SK-N-SH (cell line): ENCODE results near the gene MYOT. TPM values are rescaled to one million over a fixed set of nuclear protein-coding genes. Genes with fewer than 3 reads are reported as not detected.

ENCODE experiments used
- CTCF ChIA-PET: fragments of 300-600, 350-600 bp; formaldehyde crosslinking; extraction: SDS; loops from one replicate; lab custom pipeline; 2021; lab: Yijun Ruan, JAX
- POLR2A ChIA-PET: fragments of 350-600 bp; sonication (Branson Sonifier 250); formaldehyde crosslinking; extraction: SDS; loops from one replicate; lab custom pipeline; 2020; ENCODE audit warnings: antibody characterized with exemption, inconsistent platforms; lab: Yijun Ruan, JAX
- DNase-seq: peaks from one replicate; pipeline ENCODE4 v3.0.0; 2012
- H2AFZ ChIP-seq: fragments of 200-600 bp; sonication (generic); 2 replicates; pipeline ENCODE4 v1.8.1; 2016; ENCODE audit warnings: antibody characterized with exemption, mild to moderate bottlenecking, low read depth
- H3F3A ChIP-seq: fragments of 200-600 bp; sonication (generic); replicated peaks from 2 replicates; pipeline ENCODE3; 2016; ENCODE audit warnings: antibody characterized with exemption, mild to moderate bottlenecking; ENCODE audit not compliant: insufficient read depth
- H3K27ac ChIP-seq, 2 experiments: fragments of 200-500 bp in 1 of 2; fragments of 200-600 bp in 1 of 2; sonication (Bioruptor generic) in 1 of 2; sonication (generic), shearing (Covaris generic) in 1 of 2; 2 replicates each; pipeline versions ENCODE4 v1.5.1 to v1.6.1; 2014 to 2016; ENCODE audit warnings: low read depth in 2 of 2, inconsistent platforms in 1 of 2, low read length in 1 of 2, mild to moderate bottlenecking in 1 of 2, mixed read lengths in 1 of 2
- H3K27me3 ChIP-seq: fragments of 200-600 bp; sonication (generic), shearing (Covaris generic); 2 replicates; pipeline ENCODE4 v1.6.1; 2016; ENCODE audit warnings: mixed run types; ENCODE audit not compliant: insufficient read depth
- H3K36me3 ChIP-seq, 2 experiments: fragments of 200-500 bp in 1 of 2; fragments of 200-600 bp in 1 of 2; sonication (Bioruptor generic) in 1 of 2; sonication (generic) in 1 of 2; replicated peaks in 1 of 2; 2 replicates each; pipeline versions ENCODE3 to v1.5.1; 2014 to 2016; ENCODE audit warnings: low read length in 1 of 2, mild to moderate bottlenecking in 1 of 2; ENCODE audit not compliant: insufficient read depth in 2 of 2, control insufficient read depth in 1 of 2
- H3K4me1 ChIP-seq, 2 experiments: fragments of 200-500 bp in 1 of 2; fragments of 200-600 bp in 1 of 2; sonication (Bioruptor generic) in 1 of 2; sonication (generic), shearing (Covaris generic) in 1 of 2; 2 replicates each; pipeline versions ENCODE4 v1.5.1 to v1.6.1; 2014 to 2016; ENCODE audit warnings: low read depth in 1 of 2, low read length in 1 of 2, mixed run types in 1 of 2; ENCODE audit not compliant: insufficient read depth in 2 of 2, control insufficient read depth in 1 of 2
- H3K4me2 ChIP-seq: fragments of 200-600 bp; sonication (generic), shearing (Covaris generic); 2 replicates; pipeline ENCODE4 v1.6.1; 2017; ENCODE audit warnings: mixed run types
- H3K4me3 ChIP-seq, 2 experiments: fragments of 200-500 bp in 1 of 2; fragments of 200-600 bp in 1 of 2; sonication (Bioruptor generic) in 1 of 2; sonication (generic), shearing (Covaris generic) in 1 of 2; 2 replicates each; pipeline versions ENCODE4 v1.5.1 to v1.8.1; 2014 to 2016; ENCODE audit warnings: low read depth in 2 of 2, inconsistent platforms in 1 of 2, low read length in 1 of 2, mild to moderate bottlenecking in 1 of 2, mixed read lengths in 1 of 2, moderate library complexity in 1 of 2
- H3K79me2 ChIP-seq: fragments of 200-600 bp; sonication (generic); 2 replicates; pipeline ENCODE4 v1.8.1; 2017; ENCODE audit warnings: mild to moderate bottlenecking; ENCODE audit not compliant: insufficient read depth
- H3K9ac ChIP-seq: fragments of 200-600 bp; sonication (generic); 2 replicates; pipeline ENCODE4 v1.6.1; 2017; ENCODE audit warnings: mixed run types
- H3K9me2 ChIP-seq: fragments of 200-600 bp; sonication (generic); 2 replicates; pipeline ENCODE4 v1.6.1; 2017; ENCODE audit warnings: mixed run types
- H3K9me3 ChIP-seq: fragments of 200-600 bp; sonication (generic); 2 replicates; pipeline ENCODE4 v1.6.1; 2017; ENCODE audit warnings: mixed run types, mild to moderate bottlenecking, moderate library complexity
- H4K20me1 ChIP-seq: fragments of 200-600 bp; sonication (generic); 2 replicates; pipeline ENCODE4 v1.6.1; 2017; ENCODE audit warnings: mild to moderate bottlenecking, mixed run types; ENCODE audit not compliant: insufficient read depth
- CHD2 ChIP-seq: fragments of 150-350 bp; IDR thresholded peaks from 2 replicates; pipeline ENCODE4 v1.6.1; 2018; ENCODE audit warnings: low read length; ENCODE audit not compliant: partially characterized antibody
- EZH2phosphoT487 ChIP-seq: fragments of 200-600 bp; sonication (generic); IDR thresholded peaks from 2 replicates; pipeline ENCODE4 v1.6.1; 2017; ENCODE audit warnings: low read depth, mixed run types, mild to moderate bottlenecking, antibody characterized with exemption, moderate library complexity, borderline replicate concordance
- FOXM1 ChIP-seq: IDR thresholded peaks from 2 replicates; pipeline ENCODE4 v1.4.0; 2012; ENCODE audit warnings: low read depth, mild to moderate bottlenecking
- JUND ChIP-seq: IDR thresholded peaks from 2 replicates; pipeline ENCODE4 v1.4.0; 2012
- MEF2A ChIP-seq: IDR thresholded peaks from 2 replicates; pipeline ENCODE4 v1.4.0; 2012; ENCODE audit warnings: low read depth, borderline replicate concordance
- MXI1 ChIP-seq: IDR thresholded peaks from 2 replicates; pipeline ENCODE4 v1.6.1; 2012; ENCODE audit warnings: mild to moderate bottlenecking, low read depth, low read length, improper control_type of control experiment
- NRF1 ChIP-seq: IDR thresholded peaks from 2 replicates; pipeline ENCODE4 v1.6.1; 2012; ENCODE audit warnings: low read depth, mild to moderate bottlenecking, low read length
- POLR2AphosphoS5 ChIP-seq: IDR thresholded peaks from 2 replicates; pipeline ENCODE4 v1.6.1; 2012; ENCODE audit warnings: low read depth, low read length
- RCOR1 ChIP-seq: fragments of 150-350 bp; IDR thresholded peaks from 2 replicates; pipeline ENCODE4 v1.6.1; 2017; ENCODE audit warnings: antibody characterized with exemption, low read length
- RFX5 ChIP-seq: IDR thresholded peaks from 2 replicates; pipeline ENCODE4 v1.6.1; 2012; ENCODE audit warnings: mild to moderate bottlenecking, improper control_type of control experiment, low read length
- TAF1 ChIP-seq: IDR thresholded peaks from 2 replicates; pipeline ENCODE4 v1.6.1; 2012; ENCODE audit warnings: low read depth, mild to moderate bottlenecking, low read length, moderate library complexity, borderline replicate concordance
- TEAD4 ChIP-seq: IDR thresholded peaks from 2 replicates; pipeline ENCODE4 v1.4.0; 2012; ENCODE audit warnings: mild to moderate bottlenecking, borderline replicate concordance; ENCODE audit not compliant: insufficient read depth
- YY1 ChIP-seq: IDR thresholded peaks from 2 replicates; pipeline ENCODE4 v1.4.0; 2012; ENCODE audit warnings: low read depth, mild to moderate bottlenecking
- WGBS: methylation state at CpG from one replicate; pipeline ENCODE4 v1.1.6; 2017; ENCODE audit warnings: low lambda C conversion rate; 5-methylcytosine and 5-hydroxymethylcytosine counted together
- polyA plus RNA-seq, 3 experiments: library from polyadenylated mRNA; depleted of rRNA; stranded (reverse); fragments of >200 nt; gene quantifications; 2 replicates each; pipeline ENCODE4 v1.2.3, GENCODE V29; 2012
- TF ChIP-seq, protein P1 (sequence below): IDR thresholded peaks from 2 replicates; pipeline ENCODE4 v1.4.0; 2012; ENCODE audit warnings: low read depth
- TF ChIP-seq, protein P2 (sequence below): fragments of 150-350 bp; IDR thresholded peaks from 2 replicates; pipeline ENCODE4 v1.6.1; 2017; ENCODE audit warnings: antibody characterized with exemption, low read length, low read depth, borderline replicate concordance
- TF ChIP-seq, protein P3 (sequence below): IDR thresholded peaks from 2 replicates; pipeline ENCODE4 v1.6.1; 2012; ENCODE audit warnings: mild to moderate bottlenecking, low read depth, low read length, moderate library complexity

MYOT gene
- polyA plus RNA-seq, 1 of the 3 experiments (the other 2 are of a cell fraction) = 0.02 TPM

DNA sequence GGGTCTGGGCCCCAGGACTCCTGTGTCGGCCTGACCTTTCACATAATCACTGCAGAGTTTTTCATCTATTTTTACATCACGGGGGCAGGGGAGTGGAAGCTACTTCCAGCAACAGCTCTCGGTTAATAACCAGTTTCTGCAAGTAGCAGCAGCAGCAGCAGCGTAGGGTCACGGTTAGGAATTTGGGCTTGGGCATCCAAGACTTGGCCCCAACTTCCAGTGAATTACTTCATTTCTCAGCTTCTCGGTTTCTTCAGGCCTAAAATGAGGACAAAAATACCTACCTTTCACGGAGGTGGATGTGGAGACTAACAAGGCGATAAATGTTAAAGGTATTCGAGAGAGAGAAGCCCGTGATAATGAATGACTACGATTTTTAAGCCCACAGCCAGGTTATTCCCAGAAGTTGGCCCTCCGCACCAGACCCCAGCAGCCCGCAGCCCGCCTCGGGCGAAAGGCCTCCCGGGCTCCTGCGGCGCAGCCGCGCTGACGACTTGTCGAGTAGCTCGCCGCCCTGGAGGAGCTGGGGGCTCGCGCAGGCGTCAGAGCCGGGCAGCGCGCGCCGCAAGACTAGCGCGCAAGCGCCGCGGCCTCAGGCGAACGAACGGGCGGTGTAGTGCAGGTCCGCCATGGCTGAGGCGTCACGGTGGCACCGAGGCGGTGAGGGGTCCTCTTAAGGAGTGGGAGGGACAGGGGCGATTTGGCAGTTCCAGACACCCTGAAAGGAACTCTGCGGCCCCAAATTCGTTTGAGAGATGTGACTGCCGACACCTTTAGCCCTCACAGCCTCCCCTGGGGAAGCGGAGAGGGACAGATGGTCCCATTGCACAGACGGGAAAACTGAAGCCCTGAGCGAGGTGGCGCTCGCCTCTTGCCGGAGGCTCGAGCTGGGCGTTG lies 21.5 kb downstream of the MYOT start, which contains the start of gene PKD2L2:
TSS of gene PKD2L2 (plus strand) at position 595 of the 897 bp plus-strand sequence. CDS start at position 630, 35 bp downstream.
- Histone ChIP-seq H3K9ac (peak within 1 kb of the TSS; percentile 92), H3K36me3 (no peaks in the 10 kb centered on the region), H3K9me3 (no peaks in the 10 kb centered on the region), H3K79me2 (peaks cover 5% of the 10 kb centered on the region), H4K20me1 (no peaks in the 10 kb centered on the region), H3K4me2 (peak within 1 kb of the TSS; percentile 96), H3K27me3 (no peaks in the 10 kb centered on the region), H3K27ac (peak within 1 kb of the TSS; percentile 86 to 99), H3K9me2 (no peaks in the 10 kb centered on the region), H2AFZ (peak within 1 kb of the TSS; percentile 98), H3F3A (peaks cover 4% of the 10 kb centered on the region), H3K4me1 (peaks cover 0 to 21% of the 10 kb centered on the region in 2 experiments; a peak in 2 of 4 replicates), H3K4me3 (peak within 1 kb of the TSS; percentile 72 to 74)
- ChIA-PET POLR2A (interaction anchor here (0.6 to 1.2 kb wide), 3 partner anchors 26 to 575 kb away, joined by 3 to 5 read pairs (median 4); no protein-coding TSS in a partner anchor), CTCF (interaction anchor here (0.9 to 2.8 kb wide), 6 partner anchors 9 to 463 kb away, joined by 3 to 14 read pairs (median 3); partner anchors contain the start of genes FAM13B and KDM3B)
- DNase-seq = peak; percentile 90
- TF ChIP-seq, protein P1, sequence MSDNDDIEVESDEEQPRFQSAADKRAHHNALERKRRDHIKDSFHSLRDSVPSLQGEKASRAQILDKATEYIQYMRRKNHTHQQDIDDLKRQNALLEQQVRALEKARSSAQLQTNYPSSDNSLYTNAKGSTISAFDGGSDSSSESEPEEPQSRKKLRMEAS = peak; percentile 79
- TF ChIP-seq TEAD4 (no peak), JUND (no peak), RFX5 (no peak), FOXM1 (0 out of 2 replicates have a peak, but pooled peaks have one; percentile 23), MXI1 (peak; percentile 49), YY1 (peak; percentile 83), EZH2phosphoT487 (no peak), TAF1 (peak; percentile 80), NRF1 (peak; percentile 97), MEF2A (no peak), POLR2AphosphoS5 (peak; percentile 81), RCOR1 (peak; percentile 62)
- TF ChIP-seq, protein P2, sequence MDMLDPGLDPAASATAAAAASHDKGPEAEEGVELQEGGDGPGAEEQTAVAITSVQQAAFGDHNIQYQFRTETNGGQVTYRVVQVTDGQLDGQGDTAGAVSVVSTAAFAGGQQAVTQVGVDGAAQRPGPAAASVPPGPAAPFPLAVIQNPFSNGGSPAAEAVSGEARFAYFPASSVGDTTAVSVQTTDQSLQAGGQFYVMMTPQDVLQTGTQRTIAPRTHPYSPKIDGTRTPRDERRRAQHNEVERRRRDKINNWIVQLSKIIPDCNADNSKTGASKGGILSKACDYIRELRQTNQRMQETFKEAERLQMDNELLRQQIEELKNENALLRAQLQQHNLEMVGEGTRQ = no peak
- 11% methylated on average over 22 of the region's 59 CpGs for WGBS

DNA sequence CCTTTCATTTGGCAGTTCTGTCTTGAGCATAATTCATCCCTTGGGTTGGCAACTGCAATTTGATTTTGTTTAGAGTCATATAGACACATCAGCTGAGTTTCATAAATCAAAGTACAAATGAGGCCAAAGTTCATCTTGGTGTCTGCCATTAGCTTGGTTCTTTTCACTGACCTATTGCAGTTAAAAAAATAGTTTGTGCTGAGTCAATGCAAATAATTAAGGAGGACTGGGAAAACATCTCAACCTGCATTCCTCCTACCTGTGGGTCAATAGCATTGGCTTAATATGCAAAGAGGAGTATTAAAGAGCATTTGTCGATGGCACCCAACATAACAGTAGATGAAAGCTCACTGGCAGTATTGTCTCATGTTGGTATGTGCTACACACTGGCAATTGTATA lies 23.2 kb downstream of the MYOT start:
- no peak for DNase-seq
- TF ChIP-seq NRF1 (no peak), MXI1 (no peak), TEAD4 (no peak), CHD2 (no peak)
- TF ChIP-seq, protein P3, sequence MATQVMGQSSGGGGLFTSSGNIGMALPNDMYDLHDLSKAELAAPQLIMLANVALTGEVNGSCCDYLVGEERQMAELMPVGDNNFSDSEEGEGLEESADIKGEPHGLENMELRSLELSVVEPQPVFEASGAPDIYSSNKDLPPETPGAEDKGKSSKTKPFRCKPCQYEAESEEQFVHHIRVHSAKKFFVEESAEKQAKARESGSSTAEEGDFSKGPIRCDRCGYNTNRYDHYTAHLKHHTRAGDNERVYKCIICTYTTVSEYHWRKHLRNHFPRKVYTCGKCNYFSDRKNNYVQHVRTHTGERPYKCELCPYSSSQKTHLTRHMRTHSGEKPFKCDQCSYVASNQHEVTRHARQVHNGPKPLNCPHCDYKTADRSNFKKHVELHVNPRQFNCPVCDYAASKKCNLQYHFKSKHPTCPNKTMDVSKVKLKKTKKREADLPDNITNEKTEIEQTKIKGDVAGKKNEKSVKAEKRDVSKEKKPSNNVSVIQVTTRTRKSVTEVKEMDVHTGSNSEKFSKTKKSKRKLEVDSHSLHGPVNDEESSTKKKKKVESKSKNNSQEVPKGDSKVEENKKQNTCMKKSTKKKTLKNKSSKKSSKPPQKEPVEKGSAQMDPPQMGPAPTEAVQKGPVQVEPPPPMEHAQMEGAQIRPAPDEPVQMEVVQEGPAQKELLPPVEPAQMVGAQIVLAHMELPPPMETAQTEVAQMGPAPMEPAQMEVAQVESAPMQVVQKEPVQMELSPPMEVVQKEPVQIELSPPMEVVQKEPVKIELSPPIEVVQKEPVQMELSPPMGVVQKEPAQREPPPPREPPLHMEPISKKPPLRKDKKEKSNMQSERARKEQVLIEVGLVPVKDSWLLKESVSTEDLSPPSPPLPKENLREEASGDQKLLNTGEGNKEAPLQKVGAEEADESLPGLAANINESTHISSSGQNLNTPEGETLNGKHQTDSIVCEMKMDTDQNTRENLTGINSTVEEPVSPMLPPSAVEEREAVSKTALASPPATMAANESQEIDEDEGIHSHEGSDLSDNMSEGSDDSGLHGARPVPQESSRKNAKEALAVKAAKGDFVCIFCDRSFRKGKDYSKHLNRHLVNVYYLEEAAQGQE = no peak
- no peaks in the 10 kb centered on the region for H3K9me2 ChIP-seq
- H3K27me3 ChIP-seq = no peaks in the 10 kb centered on the region
- no peak overlapping the region for H3K27ac ChIP-seq
- no peak overlapping the region for H3K4me2 ChIP-seq
- H4K20me1 ChIP-seq = no peaks in the 10 kb centered on the region
- H3K4me1 ChIP-seq = peaks cover 0 to 21% of the 10 kb centered on the region in 2 experiments; a peak in 2 of 4 replicates
- no peak overlapping the region for H2AFZ ChIP-seq
- H3F3A ChIP-seq = peaks cover 4% of the 10 kb centered on the region
- WGBS = 95% methylated on average over 1 of the region's 1 CpG
- no peak overlapping the region for H3K4me3 ChIP-seq
- H3K36me3 ChIP-seq = no peaks in the 10 kb centered on the region
- no peaks in the 10 kb centered on the region for H3K9me3 ChIP-seq
- peaks cover 5% of the 10 kb centered on the region for H3K79me2 ChIP-seq
- POLR2A ChIA-PET = interaction anchor here (0.6 kb wide), 1 partner anchor 13 kb away, joined by 5 read pairs; no protein-coding TSS in a partner anchor
- CTCF ChIA-PET = interaction anchor here (0.6 to 0.9 kb wide), 2 partner anchors 28 to 111 kb away, joined by 3 to 5 read pairs; no protein-coding TSS in a partner anchor
- no peak overlapping the region for H3K9ac ChIP-seq
